ENCODE measurements around the gene CCDC149.

The CCDC149 gene

GRCh38 chr4:24912252-24913118, at the start of gene CCDC149:
CCDC149 (minus strand) TSS chr4:24913042; CDS start chr4:24912864, 178 bp downstream.
- DNase-seq = no peak

GRCh38 chr4:24957886-24958285, 45.0 kb upstream of the CCDC149 start:
- no peak for DNase-seq

GRCh38 chr4:24956763-24957162, 43.9 kb upstream of the CCDC149 start:
- no peak for DNase-seq

GRCh38 chr4:24956091-24956490, 43.2 kb upstream of the CCDC149 start:
- DNase-seq = no peak

GRCh38 chr4:24952667-24953066, 39.8 kb upstream of the CCDC149 start:
- DNase-seq = no peak

- no peak for DNase-seq
Observed at GRCh38 chr4:24949970-24950369, 37.1 kb upstream of the CCDC149 start.

GRCh38 chr4:24937917-24938281, 25.1 kb upstream of the CCDC149 start:
- no peak for DNase-seq

GRCh38 chr4:24937176-24937916, 24.5 kb upstream of the CCDC149 start:
- no peak for DNase-seq

GRCh38 chr4:24935856-24936255, 23.0 kb upstream of the CCDC149 start:
- DNase-seq = no peak

GRCh38 chr4:24934311-24934710, 21.5 kb upstream of the CCDC149 start:
- no peak for DNase-seq

GRCh38 chr4:24933684-24934275, 20.9 kb upstream of the CCDC149 start:
- DNase-seq = no peak

- no peak for DNase-seq
Observed at GRCh38 chr4:24932515-24933225, 19.8 kb upstream of the CCDC149 start.

GRCh38 chr4:24930151-24930550, 17.3 kb upstream of the CCDC149 start:
- DNase-seq = no peak

GRCh38 chr4:24928708-24929107, 15.9 kb upstream of the CCDC149 start:
- DNase-seq = no peak

GRCh38 chr4:24927049-24927448, 14.2 kb upstream of the CCDC149 start:
- no peak for DNase-seq

GRCh38 chr4:24924309-24924781, 11.5 kb upstream of the CCDC149 start:
- DNase-seq = no peak

GRCh38 chr4:24923550-24923949, 10.7 kb upstream of the CCDC149 start:
- no peak for DNase-seq

- no peak for DNase-seq
Observed at GRCh38 chr4:24923002-24923401, 10.2 kb upstream of the CCDC149 start.

- DNase-seq = no peak
Observed at GRCh38 chr4:24922416-24922815, 9.6 kb upstream of the CCDC149 start.

- DNase-seq = no peak
Observed at GRCh38 chr4:24921491-24921890, 8.6 kb upstream of the CCDC149 start.

GRCh38 chr4:24920008-24920407, 7.2 kb upstream of the CCDC149 start:
- DNase-seq = no peak

- DNase-seq = no peak
Observed at GRCh38 chr4:24917076-24917856, 4.4 kb upstream of the CCDC149 start.
